DMS153 (cell line): Measurements from ENCODE around the gene ZSWIM3.
A peak's percentile ranks its signal among the peaks of the same experiment; 100 is the strongest.
"Not testable (repeated sequence)": the region's sequence is repeated elsewhere in the genome, so short reads cannot be mapped to it uniquely, and the experiment has no call there.

Experiments
- DNase-seq: peaks from one replicate; lab custom pipeline; 2025; lab: John Stamatoyannopoulos, UW

The ZSWIM3 gene

GRCh38 chr20:45857114-45857881 lies at the start of gene ZSWIM3, which contains the start of gene ACOT8:
TSS of gene ZSWIM3 (plus strand) at chr20:45857614. CDS start at chr20:45857826, 212 bp downstream.
TSS of gene ACOT8 (minus strand) at chr20:45857392. CDS start at chr20:45857315, 77 bp downstream.
- DNase-seq, result peak; percentile 99

- no peak for DNase-seq
Observed at GRCh38 chr20:45810191-45810970, 47.0 kb upstream of the ZSWIM3 start.

- DNase-seq, result peak; percentile 99
Observed at GRCh38 chr20:45812157-45813005, 45.0 kb upstream of the ZSWIM3 start, which contains the start of gene UBE2C. TSS of gene UBE2C (plus strand) at chr20:45812644. CDS start at chr20:45812696, 52 bp downstream.

- no peak for DNase-seq
Observed at GRCh38 chr20:45813006-45813340, 44.4 kb upstream of the ZSWIM3 start.

GRCh38 chr20:45813489-45813888 lies 43.9 kb upstream of the ZSWIM3 start:
- DNase-seq, result no peak

GRCh38 chr20:45814314-45814713 lies 43.1 kb upstream of the ZSWIM3 start:
- no peak for DNase-seq

- no peak for DNase-seq
Observed at GRCh38 chr20:45816951-45817350, 40.5 kb upstream of the ZSWIM3 start.

- DNase-seq, result no peak
Observed at GRCh38 chr20:45817376-45818194, 39.8 kb upstream of the ZSWIM3 start.

GRCh38 chr20:45818239-45818638 lies 39.2 kb upstream of the ZSWIM3 start:
- DNase-seq, result no peak

GRCh38 chr20:45819466-45819865 lies 37.9 kb upstream of the ZSWIM3 start:
- no peak for DNase-seq

GRCh38 chr20:45821947-45822346 lies 35.5 kb upstream of the ZSWIM3 start:
- no peak for DNase-seq

- peak; percentile 33 for DNase-seq
Observed at GRCh38 chr20:45822857-45823256, 34.6 kb upstream of the ZSWIM3 start.

GRCh38 chr20:45823949-45824835 lies 33.2 kb upstream of the ZSWIM3 start:
- DNase-seq, result peak; percentile 11

GRCh38 chr20:45826381-45827019 lies 30.9 kb upstream of the ZSWIM3 start:
- DNase-seq, result no peak

GRCh38 chr20:45827030-45827652 lies 30.3 kb upstream of the ZSWIM3 start, which contains the start of gene TNNC2:
TSS of gene TNNC2 (minus strand) at chr20:45827312. CDS start at chr20:45827248, 64 bp downstream.
- no peak for DNase-seq

GRCh38 chr20:45827712-45828111 lies 29.7 kb upstream of the ZSWIM3 start:
- DNase-seq, result no peak

- DNase-seq, result no peak
Observed at GRCh38 chr20:45828589-45828988, 28.8 kb upstream of the ZSWIM3 start.

- DNase-seq, result not testable (repeated sequence)
Observed at GRCh38 chr20:45829673-45830106, 27.7 kb upstream of the ZSWIM3 start.

- no peak for DNase-seq
Observed at GRCh38 chr20:45832619-45833018, 24.8 kb upstream of the ZSWIM3 start.
